ENCODE data around the gene GUCY1A1. TPM values are rescaled to one million over a fixed set of nuclear protein-coding genes. Genes with fewer than 3 reads are reported as not detected.
A peak's percentile ranks its signal among the peaks of the same experiment; 100 is the strongest.

Gene GUCY1A1
- total RNA-seq, 1 donor from 2014 or later = 1.0 TPM

- no peaks in the 10 kb centered on the region for H3K27me3 ChIP-seq (ENCODE audit: insufficient read depth, low read length)
- DNase-seq (ENCODE audit: low read depth) = no peak
- no peaks in the 10 kb centered on the region for H3K36me3 Mint-ChIP-seq (ENCODE audit: low read depth, unreplicated experiment)
- H3K4me1 Mint-ChIP-seq (ENCODE audit: low read depth, unreplicated experiment) = no peaks in the 10 kb centered on the region
- no peak for FAIRE-seq
- H3K4me2 ChIP-seq (ENCODE audit: low read length) = no peak overlapping the region
- H3K79me2 ChIP-seq (ENCODE audit: insufficient read depth, low read length) = no peaks in the 10 kb centered on the region
- no peak overlapping the region for H3K9ac ChIP-seq (ENCODE audit: low read length)
- no peak overlapping the region for H2AFZ ChIP-seq (ENCODE audit: low read depth, low read length)
- H3K4me3 ChIP-seq (ENCODE audit: insufficient read depth, low read depth, low read length) = no peak overlapping the region
- H3K9me3 ChIP-seq (ENCODE audit: insufficient read depth, low read depth, low read length) = no peaks in the 10 kb centered on the region
- no peaks in the 10 kb centered on the region for H3K36me3 ChIP-seq (ENCODE audit: insufficient read depth, low read length)
- H3K4me1 ChIP-seq (ENCODE audit: insufficient read depth, low read length) = no peaks in the 10 kb centered on the region
- no peak for TF ChIP-seq CTCF (IDR thresholded peaks at IDR 0.05; ENCODE audit: insufficient read depth, low read depth, low read length)
- no peak for TF ChIP-seq EZH2 (IDR thresholded peaks at IDR 0.05; ENCODE audit: insufficient read depth, low read length)
- H3K27ac ChIP-seq (ENCODE audit: low read depth, low read length) = no peak overlapping the region
- no peak overlapping the region for H3K27ac Mint-ChIP-seq (ENCODE audit: unreplicated experiment)
- H4K20me1 ChIP-seq (ENCODE audit: insufficient read depth, low read length) = no peaks in the 10 kb centered on the region
- H3K9me3 Mint-ChIP-seq (ENCODE audit: unreplicated experiment) = no peaks in the 10 kb centered on the region
- peaks cover 6% of the 10 kb centered on the region for H3K27me3 Mint-ChIP-seq (ENCODE audit: low read depth, unreplicated experiment)
- H3K4me3 Mint-ChIP-seq (ENCODE audit: unreplicated experiment) = no peak overlapping the region
These were observed 84.9 kb downstream of the GUCY1A1 start for GRCh38 chr4:155751569-155751968.

GRCh38 chr4:155757745-155758265 is 91.2 kb downstream of the GUCY1A1 start:
- DNase-seq (ENCODE audit: low read depth) (no peak), FAIRE-seq (peak; percentile 45)
- no peak for TF ChIP-seq CTCF (IDR thresholded peaks at IDR 0.05; ENCODE audit: insufficient read depth, low read depth, low read length)
- no peak for TF ChIP-seq EZH2 (IDR thresholded peaks at IDR 0.05; ENCODE audit: insufficient read depth, low read length)
- Histone ChIP-seq H3K27ac (ENCODE audit: low read depth, low read length) (no peak overlapping the region), H4K20me1 (ENCODE audit: insufficient read depth, low read length) (no peaks in the 10 kb centered on the region), H3K9me3 (ENCODE audit: insufficient read depth, low read depth, low read length) (no peaks in the 10 kb centered on the region), H3K79me2 (ENCODE audit: insufficient read depth, low read length) (no peaks in the 10 kb centered on the region), H3K9ac (ENCODE audit: low read length) (no peak overlapping the region), H3K27me3 (ENCODE audit: insufficient read depth, low read length) (no peaks in the 10 kb centered on the region), H3K4me2 (ENCODE audit: low read length) (no peak overlapping the region), H2AFZ (ENCODE audit: low read depth, low read length) (no peak overlapping the region), H3K36me3 (ENCODE audit: insufficient read depth, low read length) (no peaks in the 10 kb centered on the region), H3K4me1 (ENCODE audit: insufficient read depth, low read length) (no peaks in the 10 kb centered on the region), H3K4me3 (ENCODE audit: insufficient read depth, low read depth, low read length) (no peak overlapping the region)
- Mint-ChIP-seq H3K27me3 (ENCODE audit: low read depth, unreplicated experiment) (no peaks in the 10 kb centered on the region), H3K4me3 (ENCODE audit: unreplicated experiment) (no peak overlapping the region), H3K27ac (ENCODE audit: unreplicated experiment) (no peak overlapping the region), H3K36me3 (ENCODE audit: low read depth, unreplicated experiment) (no peaks in the 10 kb centered on the region), H3K9me3 (ENCODE audit: unreplicated experiment) (no peaks in the 10 kb centered on the region), H3K4me1 (ENCODE audit: low read depth, unreplicated experiment) (no peaks in the 10 kb centered on the region)

GRCh38 chr4:155758481-155759371 is 92.1 kb downstream of the GUCY1A1 start, which contains the start of gene GUCY1B1:
GUCY1B1 (plus strand) TSS chr4:155759021; CDS start chr4:155759141, 120 bp downstream.
- H4K20me1 ChIP-seq (ENCODE audit: insufficient read depth, low read length) = no peaks in the 10 kb centered on the region
- H3K36me3 ChIP-seq (ENCODE audit: insufficient read depth, low read length) = no peaks in the 10 kb centered on the region
- H3K9me3 ChIP-seq (ENCODE audit: insufficient read depth, low read depth, low read length) = no peaks in the 10 kb centered on the region
- H3K4me3 ChIP-seq (ENCODE audit: insufficient read depth, low read depth, low read length) = peak within 1 kb of the TSS; percentile 61
- Mint-ChIP-seq H3K4me3 (ENCODE audit: unreplicated experiment) (peak within 1 kb of the TSS; percentile 79), H3K27me3 (ENCODE audit: low read depth, unreplicated experiment) (no peaks in the 10 kb centered on the region), H3K27ac (ENCODE audit: unreplicated experiment) (no peak within 1 kb of the TSS), H3K4me1 (ENCODE audit: low read depth, unreplicated experiment) (no peaks in the 10 kb centered on the region), H3K36me3 (ENCODE audit: low read depth, unreplicated experiment) (no peaks in the 10 kb centered on the region), H3K9me3 (ENCODE audit: unreplicated experiment) (no peaks in the 10 kb centered on the region)
- no peaks in the 10 kb centered on the region for H3K79me2 ChIP-seq (ENCODE audit: insufficient read depth, low read length)
- H3K27me3 ChIP-seq (ENCODE audit: insufficient read depth, low read length) = no peaks in the 10 kb centered on the region
- H3K4me2 ChIP-seq (ENCODE audit: low read length) = peak within 1 kb of the TSS; percentile 95
- no peak for FAIRE-seq
- H3K9ac ChIP-seq (ENCODE audit: low read length) = peak within 1 kb of the TSS; percentile 75
- no peaks in the 10 kb centered on the region for H3K4me1 ChIP-seq (ENCODE audit: insufficient read depth, low read length)
- H3K27ac ChIP-seq (ENCODE audit: low read depth, low read length) = peak within 1 kb of the TSS; percentile 21
- peak; percentile 93 for DNase-seq (ENCODE audit: low read depth)
- peak within 1 kb of the TSS; percentile 94 for H2AFZ ChIP-seq (ENCODE audit: low read depth, low read length)
- TF ChIP-seq EZH2 (IDR thresholded peaks at IDR 0.05; ENCODE audit: insufficient read depth, low read length) (no peak), CTCF (IDR thresholded peaks at IDR 0.05; ENCODE audit: insufficient read depth, low read depth, low read length) (no peak)
